D341Med (cell line): Measurements from ENCODE around the gene MAT2A.
A peak's percentile ranks its signal among the peaks of the same experiment; 100 is the strongest.

Experiments
- DNase-seq: peaks from one replicate; pipeline ENCODE4 v3.0.0; 2012; ENCODE audit warnings: low spot score

The MAT2A gene

DNA sequence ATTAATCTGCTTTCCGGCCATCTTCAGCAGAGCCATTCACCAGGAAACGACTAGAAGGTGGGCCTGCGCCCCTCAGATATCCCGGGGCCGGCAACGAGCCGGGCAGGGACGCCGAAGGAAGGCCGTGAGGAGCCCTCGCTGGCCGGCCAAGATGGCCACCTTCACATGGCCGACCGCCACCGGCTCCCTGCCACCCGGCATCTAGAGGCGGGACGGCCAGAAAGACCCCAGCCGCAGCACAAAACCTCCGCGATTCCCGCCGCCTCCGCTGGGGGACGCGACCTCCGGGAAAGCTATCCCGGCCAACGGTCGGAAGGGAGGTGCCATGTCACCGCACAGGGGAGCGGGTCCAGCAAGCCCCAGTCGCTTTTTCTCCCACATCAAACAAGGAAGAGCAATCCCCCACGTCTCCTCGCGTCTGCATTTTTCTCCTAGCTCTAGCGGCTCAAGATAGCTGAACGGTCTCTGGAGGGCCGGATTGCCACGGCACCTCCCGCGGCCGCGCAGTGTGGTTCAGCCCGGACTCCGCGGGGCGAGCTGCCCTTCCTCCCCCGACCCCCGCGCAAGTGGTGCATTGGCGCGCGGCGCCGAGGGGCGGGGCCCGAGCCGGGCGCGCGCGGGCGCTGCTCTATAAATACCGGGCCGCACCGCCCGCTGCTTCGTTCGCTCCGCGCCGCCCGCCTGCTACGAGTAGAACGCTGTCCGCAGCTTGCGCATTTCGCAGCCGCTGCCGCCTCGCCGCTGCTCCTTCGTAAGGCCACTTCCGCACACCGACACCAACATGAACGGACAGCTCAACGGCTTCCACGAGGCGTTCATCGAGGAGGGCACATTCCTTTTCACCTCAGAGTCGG, at the start of gene MAT2A:
Gene MAT2A, plus strand, starts transcription at position 662 of the 854 bp plus-strand sequence. Its CDS starts 120 bp downstream, at position 782.
- peak; percentile 96 for DNase-seq

DNA sequence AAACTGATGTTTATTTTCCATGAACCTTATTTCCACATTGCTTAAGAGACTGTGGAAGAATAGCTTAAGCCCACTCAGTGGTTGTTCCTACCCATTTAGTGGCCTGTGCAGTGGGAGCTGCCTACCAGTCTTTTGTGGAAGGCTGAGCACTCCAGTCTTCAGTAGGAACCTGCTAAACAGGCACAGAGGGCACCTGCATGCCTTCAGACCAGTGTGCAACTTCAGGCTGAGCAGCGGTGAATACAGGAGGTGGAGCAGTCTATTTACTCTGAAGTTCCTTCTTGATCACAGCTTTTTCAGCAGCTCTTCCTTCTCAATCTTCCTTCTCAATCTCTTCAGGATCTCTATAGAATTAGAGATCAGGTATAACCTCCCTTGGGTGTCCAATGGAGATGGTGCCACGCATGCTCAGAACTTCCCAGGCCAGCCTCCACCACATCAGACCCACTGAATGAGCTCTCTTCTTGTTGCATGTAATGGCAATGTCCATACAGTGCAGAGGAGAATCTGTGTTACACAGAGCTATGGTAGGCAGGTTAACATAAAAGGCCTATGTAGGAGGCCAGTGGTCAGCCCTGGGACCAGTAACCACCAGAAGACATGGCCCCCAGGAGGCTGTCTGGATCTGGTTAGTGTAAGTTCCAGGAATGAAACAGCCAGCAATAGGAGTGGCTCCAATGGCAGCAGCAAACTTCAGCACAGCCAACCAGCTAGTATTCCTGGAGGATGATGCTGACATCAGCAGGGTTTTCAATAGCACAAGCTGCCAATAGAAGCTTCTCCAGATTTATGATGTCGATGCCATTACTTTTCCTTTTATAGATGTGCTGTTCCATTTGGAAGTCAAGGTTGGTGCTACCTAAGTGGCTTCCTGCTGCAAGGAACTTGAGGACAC, 47.9 kb upstream of the MAT2A start:
- DNase-seq, result no peak

DNA sequence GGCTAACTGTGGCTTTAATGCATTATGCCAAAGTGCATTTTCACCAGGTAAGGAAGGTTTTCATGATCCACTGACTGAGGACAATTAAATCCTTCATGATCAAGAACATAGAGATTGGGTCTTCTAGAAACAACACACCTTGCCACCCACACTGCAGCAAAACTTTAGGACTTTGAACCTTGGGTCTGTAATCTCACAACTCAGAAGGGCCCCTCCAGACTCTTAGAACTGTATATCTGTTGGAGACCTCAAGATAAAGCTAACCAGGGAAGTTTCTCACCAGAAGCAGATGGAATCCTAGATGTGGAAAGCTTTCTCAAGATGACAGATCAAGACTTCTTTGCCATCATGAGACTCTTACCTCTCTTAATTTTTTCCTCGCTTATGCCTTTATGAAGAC, 42.5 kb upstream of the MAT2A start:
- DNase-seq, result no peak

DNA sequence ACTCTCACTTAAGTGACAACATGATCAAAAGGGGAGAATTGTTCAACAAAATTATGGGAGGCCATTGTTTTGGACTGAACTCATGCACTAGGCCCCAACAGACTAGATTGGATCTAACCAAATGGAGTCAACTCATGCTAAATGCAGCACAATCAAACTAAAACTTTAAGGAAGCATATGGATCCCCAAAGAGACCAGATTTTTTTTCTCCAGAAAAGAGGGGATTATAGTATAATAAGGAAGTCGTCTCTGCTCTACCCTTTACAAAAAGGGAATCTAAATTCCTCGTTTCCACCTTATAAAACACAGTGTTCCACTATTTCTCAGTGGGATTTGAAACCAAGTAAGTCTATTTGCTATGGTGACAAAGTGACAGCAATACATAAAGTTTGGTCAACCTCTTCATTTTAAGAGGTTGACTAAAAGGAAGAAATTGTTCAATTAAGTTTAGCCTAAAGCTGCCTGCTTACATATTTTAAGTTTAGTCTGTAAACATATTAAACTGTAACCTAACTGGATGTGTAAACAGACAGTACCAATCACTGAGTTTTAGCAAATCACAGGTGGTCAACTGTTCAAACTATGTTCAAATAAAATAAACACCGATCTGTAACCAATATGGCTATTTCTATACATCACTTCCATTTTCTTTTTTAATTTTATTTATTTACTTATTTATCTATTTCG, 40.9 kb upstream of the MAT2A start:
- DNase-seq, result no peak

DNA sequence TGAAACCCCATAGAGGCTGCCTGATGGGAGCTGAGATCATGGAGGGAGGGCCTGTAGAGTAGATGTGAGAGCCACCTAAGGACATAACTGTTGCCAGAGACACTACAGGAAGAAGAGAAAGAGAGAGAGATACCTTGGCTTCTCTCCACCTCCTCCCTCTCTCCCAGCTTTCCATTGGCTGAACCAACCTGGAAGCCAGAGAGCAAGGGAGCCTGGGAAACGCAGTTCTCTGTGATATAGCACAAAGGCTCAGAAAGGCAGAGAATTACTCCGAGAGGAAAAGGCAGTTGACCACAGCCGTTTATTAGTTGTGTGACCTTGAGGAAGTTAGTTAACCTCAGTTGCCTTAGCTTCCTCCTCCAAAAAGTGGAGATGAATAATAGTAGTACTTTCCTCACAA, 37.7 kb upstream of the MAT2A start:
- no peak for DNase-seq

DNA sequence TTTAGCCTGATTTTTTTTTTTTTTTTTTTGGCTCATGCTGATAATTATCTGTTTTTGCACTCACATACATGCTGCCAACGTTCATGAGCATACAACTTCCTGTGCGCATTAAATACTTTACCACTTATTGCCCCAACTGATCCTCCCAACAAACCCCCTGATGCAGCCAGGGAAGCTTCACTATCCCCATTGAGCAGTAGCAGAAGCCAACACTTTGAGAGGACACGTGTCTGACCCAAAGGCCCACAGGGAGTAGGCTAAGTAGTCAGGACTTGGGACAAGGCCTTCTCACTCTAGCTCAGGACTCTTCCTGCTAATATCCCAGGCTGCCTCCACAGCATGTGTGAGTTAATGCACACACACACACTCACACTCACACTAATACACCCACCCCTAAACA, 36.2 kb upstream of the MAT2A start:
- no peak for DNase-seq

DNA sequence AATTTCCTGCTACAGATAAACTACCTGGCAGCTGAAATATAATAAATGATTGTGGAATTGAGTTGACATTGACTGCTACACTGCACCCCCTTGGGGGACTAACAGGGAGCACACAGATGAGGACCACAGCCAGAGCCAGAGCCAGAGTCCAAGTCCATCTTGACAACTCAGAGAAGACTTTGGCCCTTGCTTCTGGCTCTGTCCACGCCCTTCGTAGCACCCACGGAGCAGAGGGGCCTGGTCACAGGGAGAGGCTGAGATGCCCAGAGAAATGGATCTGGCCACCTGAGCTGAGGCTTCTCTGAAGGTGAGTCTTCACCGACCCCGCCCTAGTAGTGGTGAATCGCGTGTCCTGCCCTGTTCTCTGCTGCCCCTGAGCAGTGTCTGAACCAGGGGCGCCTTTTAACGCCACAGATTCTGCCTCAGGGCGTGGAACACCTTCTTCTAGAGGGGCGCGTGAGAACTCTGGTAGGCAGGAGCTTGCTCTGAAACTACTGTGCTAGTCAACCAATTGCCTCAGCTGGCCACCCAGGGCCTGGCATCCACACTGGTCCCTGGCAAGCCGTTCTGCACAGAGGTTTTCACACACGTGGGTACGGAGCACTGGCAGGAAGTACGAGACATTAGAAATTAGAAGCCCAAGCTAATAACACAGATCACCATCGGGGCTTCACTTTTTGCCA, 35.7 kb upstream of the MAT2A start:
- DNase-seq, result no peak

DNA sequence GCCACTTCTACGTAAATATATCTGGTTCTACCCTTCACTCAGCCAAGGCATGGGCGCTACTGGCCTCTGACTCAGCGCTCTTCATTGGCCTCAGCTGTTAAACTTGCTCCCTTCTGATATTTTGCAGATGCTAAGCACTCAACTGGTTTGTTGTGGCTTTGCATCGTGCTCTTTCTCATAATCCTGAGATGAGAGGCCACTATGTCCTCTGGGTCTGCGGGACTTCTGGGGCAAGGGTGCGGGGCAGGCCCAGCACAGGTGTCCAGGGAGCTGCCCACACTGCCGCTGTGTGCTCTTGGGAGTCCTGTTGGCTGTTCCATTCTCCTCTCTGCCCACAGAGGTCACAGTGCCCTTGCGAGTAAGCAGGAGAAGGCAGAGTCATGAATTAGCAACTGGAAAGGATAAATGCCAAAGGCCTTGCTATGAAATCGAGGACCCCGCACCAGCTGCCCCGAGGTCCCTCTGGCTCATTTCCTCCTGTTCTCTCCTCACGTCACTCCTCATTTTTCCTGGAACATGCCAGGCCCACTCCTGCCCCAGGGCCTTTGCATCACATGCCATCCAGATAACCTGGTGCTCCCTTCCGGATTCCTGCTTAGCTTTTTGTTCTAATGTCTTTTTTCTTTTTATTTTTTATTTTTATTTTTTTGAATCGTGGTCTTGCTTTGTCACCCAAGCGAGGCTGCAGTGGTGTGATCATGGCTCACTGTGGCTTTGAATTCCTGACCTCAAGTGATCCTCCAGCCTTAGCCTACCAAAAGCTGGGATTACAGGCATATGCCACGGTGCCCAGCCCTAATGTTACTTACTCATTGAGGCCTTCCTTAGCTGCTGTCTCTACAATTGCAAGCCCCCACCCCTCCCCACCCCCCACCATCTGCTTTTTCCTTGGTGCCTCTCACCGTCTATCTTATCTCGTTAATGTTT, 34.9 kb upstream of the MAT2A start:
- no peak for DNase-seq

DNA sequence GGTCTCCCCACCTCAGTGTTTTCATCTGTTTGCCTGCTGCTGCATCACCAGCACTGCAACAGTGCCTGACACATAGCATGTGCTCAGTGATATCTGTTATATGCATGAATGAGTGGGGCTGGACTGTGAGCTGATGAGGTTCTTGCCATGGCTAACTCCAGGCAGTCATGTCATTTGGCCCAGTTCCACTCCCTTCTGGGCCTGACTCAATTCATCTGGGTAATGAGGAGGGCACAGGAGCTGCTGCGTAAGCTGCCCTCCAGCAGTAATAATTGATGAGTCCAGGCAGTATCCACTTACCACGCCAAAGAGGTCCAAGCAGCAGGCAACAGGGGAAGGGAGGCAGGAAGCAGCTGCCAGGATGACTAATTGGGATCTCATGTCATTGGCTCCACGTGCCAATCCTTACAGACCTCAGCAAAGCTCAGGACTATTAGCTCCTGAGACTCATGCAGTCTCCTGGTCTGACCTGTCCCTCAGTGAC, 34.1 kb upstream of the MAT2A start:
- no peak for DNase-seq

DNA sequence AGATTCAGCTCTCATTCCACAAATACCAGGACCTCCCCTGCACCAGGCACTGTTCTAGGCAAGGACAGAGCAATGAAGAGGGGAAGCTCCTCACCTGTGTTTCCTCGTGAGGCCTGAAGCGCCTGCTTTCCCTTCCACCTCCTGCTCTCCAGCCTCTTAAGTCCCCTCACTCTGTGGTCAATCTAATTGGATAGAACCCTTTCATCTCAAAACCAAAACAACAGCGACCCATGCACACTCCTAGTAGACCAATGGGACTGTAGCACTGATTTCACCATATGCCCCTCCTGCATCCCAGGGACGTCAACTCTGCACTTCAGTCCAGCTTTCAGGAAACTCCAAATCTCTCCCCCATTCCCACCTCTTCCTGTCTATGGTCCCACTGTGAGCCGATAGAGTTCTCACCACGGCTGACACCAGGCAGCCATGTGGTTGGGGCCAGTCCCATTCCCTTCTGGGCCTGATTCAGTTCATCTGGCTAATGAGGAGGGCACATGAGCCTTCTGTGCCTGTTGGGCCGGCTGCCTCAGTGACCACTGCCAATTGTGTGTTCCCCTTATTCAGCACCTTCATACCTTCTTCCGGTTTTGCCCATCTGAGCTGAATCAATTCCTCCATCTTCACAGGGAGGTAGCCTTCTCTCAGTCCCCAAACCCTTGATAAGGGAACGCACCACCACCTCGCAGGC, 33.3 kb upstream of the MAT2A start:
- DNase-seq, result no peak

DNA sequence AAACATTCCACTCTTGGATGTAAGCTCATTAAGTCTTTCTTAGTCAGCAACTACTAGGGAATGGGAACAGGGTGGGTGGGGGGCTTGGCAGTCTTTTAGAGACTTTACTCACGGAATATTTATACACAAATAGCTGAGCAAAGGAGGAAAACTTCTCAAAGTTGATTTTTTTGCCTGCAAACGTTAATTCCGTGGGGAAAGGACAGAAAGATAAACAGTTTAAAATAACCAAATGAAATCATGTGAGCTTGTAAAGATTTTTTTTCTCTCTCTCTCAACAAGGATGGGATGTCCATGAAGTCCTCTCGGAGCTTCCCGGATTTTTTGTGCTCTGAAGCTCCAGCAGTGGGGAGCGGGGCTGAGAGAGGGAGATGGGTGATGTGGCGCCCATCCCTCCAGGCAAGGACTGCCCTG, 32.2 kb upstream of the MAT2A start:
- no peak for DNase-seq

DNA sequence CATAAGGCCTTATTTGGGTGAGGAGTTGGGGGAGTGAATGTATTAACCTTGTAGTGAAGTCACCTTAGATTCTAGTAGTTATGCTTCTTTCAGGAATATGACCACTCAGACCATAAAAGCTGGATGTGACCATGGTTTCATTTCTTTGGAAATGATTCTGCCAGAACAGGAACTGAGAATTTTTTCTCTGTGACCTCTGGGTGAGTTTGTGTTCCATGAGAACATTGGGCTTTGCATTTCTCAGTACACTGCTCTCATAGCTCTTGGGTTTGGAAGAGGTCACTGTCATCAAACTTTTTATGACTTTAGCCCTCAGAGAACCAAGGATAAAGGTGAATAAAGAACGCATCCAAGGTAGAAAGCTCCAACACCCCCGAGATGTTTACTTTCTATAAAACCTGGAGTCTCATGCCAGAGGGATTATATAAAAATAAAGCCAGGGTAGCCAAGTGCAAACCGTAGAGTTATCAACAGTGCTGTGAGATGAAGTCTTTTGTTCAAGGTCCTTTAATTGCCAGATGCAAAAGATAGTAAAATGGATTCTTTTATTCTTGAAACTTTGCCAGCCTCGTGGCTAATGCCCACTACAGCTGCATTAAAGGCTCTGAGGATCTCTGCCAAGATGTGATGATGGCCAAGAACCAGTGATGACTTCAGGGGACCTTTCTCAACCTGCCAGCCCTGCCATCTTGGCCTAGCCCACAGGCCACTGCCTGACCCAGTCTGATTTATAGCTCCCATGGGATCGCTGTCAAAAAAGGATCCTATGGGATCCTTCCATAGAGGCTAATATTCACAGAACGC, 27.8 kb upstream of the MAT2A start:
- DNase-seq, result no peak

DNA sequence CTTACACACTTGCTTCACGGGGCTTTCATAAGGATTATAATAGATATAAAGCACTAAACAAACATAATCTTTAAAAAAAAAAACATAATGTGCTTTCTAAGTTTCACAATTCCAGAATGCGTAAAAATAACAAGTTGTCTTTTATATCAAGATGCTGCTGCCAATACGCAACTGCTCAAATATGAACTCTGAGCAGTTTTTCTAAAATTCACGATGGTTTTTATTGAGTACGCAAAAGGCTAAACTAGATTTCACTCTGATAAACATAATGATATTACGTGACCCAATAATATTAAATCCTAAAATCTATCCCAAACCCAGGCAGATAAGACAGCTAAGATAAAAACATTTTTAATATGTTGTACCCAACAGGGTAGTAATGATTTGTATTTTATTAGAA, 24.6 kb upstream of the MAT2A start:
- DNase-seq, result no peak

DNA sequence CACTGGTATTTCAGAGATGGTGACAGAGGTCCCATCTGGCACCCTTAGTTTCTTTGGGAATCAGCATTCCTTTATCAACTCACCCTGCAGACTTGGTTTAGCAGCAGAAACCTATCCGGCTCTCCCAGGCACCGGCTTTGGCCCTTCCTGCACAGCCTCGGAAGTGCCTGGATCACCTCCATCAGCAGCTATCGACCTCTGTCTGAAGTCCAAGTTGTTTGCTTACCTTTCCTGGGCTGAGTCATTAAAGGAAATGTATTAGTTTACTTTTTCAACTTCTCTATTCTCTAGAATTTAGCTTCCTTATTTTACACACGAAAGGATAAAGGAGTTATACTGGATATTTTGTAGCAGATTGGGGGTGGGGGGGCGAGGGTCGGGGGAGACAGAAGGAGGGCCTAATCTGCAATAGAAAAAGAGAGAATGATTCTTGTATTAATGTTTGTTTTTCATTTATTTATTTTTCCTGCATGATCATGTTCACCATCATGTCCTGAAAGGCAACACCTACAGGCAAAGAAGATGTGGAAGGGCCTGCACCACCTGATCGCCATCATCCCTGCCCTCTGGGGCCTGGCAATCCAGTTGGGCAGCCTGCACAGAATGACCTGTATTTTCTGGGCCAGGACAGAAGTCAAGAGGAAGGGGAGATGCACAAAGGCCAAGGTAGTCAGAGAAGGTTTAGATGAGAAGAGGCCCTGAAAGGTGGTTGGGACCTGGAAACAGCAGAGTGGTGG, 22.1 kb upstream of the MAT2A start:
- DNase-seq, result no peak

DNA sequence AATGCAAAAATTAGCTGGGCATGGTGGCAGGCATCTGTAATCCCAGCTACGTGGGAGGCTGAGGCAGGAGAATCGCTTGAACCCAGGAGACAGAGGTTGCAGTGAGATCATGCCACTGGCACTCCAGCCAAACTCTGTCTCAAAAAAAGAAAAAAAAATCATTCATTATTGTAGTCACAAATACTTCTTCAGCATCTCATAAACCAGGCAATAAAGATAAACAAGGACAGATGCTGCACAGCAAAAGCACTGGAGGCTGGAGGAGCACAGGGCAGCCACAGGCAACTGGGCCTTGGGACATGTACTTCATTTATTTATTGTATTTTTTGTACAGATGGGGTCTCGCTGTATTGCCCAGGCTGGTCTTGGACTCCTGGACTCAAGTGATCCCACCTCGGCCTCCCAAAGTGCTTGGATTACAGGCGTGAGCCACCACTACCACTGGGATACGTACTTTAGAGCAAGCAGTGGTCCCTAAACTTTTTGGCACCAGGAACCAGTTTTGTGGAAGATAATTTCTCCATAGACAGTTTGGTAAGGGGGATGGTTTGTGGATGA, 16.8 kb upstream of the MAT2A start:
- no peak for DNase-seq

DNA sequence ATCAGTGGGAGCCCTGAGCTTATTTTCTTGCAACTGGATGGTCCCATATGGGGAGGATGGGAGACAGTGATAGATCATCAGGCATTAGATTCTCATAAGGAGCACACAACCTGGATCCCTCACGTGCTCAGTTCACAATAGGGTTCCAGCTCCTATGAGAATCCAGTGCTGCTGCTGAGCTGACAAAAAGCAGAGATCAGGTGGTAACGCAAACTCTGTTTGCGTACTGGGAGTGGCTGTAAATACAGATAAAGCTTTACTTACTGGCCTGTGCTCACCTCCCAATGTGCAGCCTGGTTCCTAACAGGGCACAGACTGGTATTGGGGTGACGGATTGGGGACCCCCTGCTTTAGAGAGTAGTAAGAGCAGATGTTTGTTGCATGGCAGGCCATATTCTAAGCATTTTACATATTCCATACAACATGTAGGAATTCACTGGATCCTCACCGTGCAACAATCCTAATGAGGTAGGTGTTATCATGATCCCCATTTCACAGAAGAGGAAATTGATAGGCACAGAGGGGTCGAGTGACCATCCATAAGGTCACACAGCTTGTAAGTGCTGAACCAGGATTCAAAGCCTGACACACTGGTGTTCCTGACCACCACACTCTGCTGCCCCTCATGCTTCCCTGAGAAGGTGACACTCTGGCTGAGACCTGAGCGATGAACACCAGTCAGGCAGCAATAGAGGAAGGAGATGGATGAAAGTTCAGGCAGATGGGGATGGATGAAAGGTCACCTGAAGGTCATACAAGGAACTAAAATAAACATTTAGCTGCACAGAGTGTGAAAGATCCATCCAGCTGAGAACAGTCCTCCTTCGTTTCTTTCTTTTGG, 15.7 kb upstream of the MAT2A start:
- no peak for DNase-seq

DNA sequence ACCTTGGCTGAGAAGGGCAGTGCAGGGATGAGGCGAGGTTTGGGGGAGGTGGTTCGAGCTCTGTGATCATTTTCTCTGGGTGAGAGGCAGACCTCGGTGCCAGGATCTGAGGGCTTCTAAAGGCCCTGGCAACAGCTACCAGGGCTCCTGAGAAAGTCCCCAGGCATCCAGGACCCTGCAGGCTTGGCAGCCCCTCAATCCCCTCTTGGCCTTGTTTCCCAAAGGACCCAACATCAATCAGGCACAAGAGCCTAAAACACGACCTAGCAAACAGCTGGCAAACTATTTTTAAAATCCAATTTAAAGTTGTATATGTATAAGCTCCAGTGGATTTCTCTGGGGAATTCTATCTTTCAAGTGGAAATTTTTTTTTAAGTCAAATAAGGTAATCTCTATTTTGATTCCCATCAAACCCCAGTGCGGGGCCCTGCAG, 15.0 kb upstream of the MAT2A start:
- peak; percentile 61 for DNase-seq
